CD4-positive, alpha-beta T cell treated with Interferon alpha-2 for 1 hour (primary cell): ENCODE measurements around the gene ALOX5AP.
A peak's percentile ranks its signal among the peaks of the same experiment; 100 is the strongest.

Experiments used
- DNase-seq, 2 donors: peaks; one replicate each; pipeline ENCODE4 v3.0.0-alpha.2; 2020 to 2022

The ALOX5AP gene

DNA sequence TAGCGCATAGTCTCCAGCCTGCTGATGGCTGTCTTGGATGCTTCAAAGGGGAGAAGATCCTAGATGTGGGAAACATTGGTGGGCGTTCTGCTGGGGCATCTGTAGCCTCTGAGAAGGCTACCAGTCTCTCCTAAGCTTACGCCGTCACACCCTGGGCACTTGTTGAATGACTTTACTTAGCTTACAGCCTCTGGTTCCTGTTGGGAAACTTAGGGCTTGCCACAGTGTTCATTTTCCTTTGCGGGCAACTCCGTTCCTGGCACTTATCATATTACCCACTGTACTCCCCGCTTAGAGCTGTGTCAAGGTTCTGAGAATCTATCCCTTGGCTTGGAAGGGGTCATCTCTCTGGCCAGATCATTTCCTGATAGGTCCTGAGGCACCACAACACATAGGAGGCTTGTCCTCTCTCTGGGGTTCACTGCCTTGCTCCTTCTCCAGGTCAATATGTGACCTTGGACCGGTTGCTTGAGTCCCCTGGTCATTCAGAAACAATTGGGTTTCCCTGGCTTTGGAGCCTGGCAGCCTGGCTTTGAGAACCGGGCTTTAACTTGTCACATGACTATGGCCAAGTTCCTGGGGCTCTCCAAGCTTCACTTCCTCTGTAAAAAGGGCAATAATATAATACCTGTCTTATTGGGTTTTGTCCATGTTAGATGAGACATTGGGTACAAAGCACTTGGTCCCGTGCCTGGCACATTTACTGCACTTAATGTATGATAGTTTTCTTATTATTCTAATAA lies 20.5 kb upstream of the ALOX5AP start:
- peak in 1 of 2 donors; percentile 57 for DNase-seq

DNA sequence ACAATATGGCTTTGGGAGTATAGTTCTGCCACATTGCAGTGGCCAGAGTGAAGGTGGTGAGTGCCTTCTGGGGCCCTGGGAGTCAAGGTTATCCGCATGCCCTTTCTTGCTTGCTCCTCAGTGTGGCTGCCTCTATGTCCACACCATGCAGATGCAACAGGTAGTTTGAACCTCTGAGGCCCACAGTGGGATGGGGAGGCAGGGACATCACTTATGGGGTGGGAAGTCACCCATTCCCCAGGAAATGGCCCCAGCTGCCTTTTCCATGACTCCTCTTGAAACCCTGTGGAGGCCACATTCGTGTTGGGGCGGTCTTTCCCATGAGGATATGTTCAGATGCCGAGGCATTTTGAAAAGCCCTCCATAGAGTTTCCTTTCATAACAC lies 20.0 kb upstream of the ALOX5AP start:
- no peak for DNase-seq

DNA sequence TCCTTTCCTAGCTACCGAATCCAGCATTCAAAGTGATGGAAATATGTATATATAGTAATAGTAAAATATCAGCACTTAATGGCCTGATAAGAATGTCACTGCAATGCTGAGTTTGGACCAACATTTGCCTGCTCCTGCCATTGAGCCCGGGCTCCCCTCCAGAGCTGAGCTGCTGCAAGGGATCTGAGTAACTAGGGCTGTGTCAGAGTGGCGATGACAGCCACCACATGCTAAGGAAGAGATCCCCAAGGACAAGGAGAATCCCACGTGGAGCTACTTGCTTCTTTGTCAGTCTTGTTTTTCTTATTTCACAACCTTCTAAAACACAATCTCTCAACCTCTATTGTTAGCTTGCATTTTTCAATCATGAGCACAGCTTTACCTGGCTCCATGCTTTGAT lies 19.5 kb upstream of the ALOX5AP start:
- DNase-seq, result no peak

DNA sequence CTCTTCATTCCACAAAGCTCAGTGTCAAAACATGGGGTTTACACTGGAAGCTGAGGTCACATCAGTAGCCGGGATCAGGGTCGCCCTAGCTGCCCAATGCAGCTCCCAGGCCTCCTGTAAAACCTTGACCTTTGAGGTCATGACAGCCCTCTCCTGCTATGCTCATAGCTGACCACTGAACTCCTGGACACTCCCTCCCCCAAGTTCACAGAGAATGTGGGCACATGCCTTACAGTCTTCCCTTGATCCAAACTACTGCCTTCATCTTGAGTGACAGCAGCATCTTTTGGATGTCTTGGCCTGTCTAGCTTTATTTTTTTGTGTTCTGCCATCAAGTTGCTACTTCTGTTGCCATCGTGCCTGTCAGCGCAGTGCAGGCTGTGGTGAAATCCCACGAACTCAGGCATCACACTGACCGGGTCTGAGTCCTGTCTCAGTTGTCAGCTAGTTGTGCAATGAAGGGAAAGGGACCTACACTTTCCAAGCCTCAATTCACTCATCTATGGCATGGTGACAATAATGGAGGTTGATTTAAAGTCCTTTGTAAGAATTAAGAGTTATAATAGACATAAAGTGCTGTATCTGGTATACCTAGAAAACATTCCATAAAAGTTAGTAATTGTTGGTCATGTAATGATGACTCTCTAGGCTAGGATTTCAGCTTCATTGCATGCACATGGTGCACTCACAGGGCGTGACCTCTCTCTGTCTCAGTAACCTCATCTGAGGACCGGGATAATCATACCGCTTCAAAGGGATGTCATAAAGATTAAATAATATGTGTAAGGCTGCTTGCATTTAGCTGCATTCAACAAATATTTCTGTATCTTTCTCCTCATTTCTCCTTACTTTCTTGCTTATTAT lies 16.4 kb upstream of the ALOX5AP start:
- peak in 1 of 2 donors; percentile 15 for DNase-seq

DNA sequence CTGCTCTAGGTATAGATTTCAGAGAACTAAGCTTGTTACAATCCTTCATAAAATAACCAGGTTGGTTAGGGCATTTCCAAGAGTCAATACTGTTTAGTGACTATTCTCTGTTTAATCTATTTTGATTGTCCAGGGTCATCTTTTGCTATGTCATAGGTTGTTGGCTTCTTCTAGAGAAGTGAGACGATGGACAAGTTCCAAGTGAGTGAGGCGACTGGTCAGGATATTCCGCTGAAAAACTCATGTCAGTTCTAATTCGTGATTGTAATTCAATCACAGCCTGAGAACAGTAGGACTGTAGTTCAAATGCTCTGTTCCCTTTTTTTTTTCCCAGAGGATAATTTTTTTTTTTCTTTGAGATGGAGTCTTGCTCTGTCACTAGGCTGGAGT lies 15.8 kb upstream of the ALOX5AP start:
- DNase-seq, result no peak

DNA sequence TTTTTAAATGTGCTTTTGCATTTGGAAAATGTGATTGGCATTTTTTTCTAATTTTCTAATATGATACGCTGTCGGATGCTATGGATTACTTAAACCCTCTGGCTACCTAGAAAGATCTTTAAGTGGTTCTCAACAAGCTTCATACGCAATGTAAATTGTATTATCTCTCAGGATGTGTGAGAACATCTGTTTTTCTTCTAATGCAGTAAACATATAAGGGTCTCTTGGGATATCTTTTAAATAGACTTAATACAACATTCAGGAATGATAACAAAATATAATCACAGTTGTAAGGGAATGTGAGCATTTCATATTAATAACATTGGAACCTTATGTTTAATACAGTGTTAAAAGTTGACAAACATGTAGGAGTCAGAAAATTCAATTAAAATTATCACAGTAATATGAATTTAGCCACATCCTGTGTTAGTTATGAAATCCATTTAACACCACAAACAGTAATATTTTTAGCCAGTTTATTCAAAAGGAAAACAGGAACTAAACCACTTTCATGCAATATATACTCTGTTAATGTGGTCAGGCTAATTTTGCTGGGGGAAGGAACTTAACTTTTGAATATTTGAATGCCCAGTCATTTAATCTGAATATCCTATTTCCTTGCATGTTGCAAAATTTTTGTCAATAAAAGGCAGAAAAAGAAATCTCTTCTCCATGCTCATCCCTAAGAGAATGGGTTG lies 15.0 kb upstream of the ALOX5AP start:
- DNase-seq, result no peak

- DNase-seq, result no peak
These were observed 13.4 kb upstream of the ALOX5AP start for GRCh38 chr13:30721936-30722335.

GRCh38 chr13:30722361-30722760 lies 13.0 kb upstream of the ALOX5AP start:
- DNase-seq, result no peak

GRCh38 chr13:30724778-30725177 lies 10.6 kb upstream of the ALOX5AP start:
- no peak for DNase-seq

DNA sequence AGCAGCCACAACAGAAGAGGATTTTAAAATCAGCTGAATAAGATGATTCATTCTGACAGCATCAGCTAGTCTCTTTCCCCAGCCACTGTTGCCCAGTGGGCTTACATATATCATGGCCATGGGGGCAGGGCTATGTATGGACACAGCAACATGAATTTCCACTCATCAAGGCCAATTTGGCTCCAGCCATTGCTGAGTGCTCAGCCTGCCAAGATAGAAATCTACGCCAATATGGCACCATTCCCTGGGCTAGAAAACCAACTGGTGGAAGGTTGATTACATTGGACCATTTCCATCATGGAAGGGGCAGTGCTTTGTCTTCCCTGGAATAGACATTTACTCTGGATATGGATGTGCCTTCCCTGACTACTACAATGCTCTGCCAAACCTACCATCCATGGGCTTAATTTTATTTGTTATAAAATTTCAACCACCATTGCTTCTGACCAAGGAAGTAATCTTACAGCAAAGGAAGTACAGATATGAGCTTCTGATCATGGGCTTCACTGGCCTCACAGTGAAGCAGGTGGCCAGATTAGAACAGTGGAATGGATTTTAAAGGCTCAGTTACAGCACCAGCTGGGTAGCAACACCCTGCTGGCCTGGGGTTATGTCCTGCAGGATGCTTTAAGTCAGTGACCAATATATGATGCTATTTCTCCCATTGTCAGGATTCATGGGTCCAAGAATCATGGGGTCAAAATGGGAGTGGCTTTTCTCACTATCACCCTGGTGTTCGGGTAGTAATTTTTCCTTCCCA lies 9.8 kb upstream of the ALOX5AP start:
- no peak for DNase-seq

GRCh38 chr13:30726192-30726591 lies 9.2 kb upstream of the ALOX5AP start:
- DNase-seq, result no peak

GRCh38 chr13:30727491-30728355 lies 7.6 kb upstream of the ALOX5AP start:
- no peak for DNase-seq

GRCh38 chr13:30729801-30730200 lies 5.5 kb upstream of the ALOX5AP start:
- DNase-seq, result no peak

DNA sequence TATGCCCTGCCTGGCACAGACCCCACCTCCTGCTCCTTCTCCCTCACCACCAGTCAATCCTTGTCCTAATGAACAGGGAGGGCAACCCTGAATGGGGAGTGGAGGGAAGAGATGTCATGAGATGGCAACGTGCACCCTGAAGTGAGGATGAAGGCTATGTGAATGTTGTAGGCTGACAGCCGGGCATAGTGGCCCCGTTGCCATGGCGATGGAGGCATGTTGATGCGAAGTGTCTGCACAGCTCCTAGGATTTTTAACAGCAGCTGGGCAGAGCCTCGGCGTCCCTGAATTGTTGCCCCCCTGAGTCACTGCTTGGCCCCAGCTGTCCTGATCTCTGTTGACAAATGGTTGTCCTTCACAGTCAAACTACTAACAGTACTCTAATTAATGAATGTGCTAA lies 4.8 kb upstream of the ALOX5AP start:
- DNase-seq, result no peak

DNA sequence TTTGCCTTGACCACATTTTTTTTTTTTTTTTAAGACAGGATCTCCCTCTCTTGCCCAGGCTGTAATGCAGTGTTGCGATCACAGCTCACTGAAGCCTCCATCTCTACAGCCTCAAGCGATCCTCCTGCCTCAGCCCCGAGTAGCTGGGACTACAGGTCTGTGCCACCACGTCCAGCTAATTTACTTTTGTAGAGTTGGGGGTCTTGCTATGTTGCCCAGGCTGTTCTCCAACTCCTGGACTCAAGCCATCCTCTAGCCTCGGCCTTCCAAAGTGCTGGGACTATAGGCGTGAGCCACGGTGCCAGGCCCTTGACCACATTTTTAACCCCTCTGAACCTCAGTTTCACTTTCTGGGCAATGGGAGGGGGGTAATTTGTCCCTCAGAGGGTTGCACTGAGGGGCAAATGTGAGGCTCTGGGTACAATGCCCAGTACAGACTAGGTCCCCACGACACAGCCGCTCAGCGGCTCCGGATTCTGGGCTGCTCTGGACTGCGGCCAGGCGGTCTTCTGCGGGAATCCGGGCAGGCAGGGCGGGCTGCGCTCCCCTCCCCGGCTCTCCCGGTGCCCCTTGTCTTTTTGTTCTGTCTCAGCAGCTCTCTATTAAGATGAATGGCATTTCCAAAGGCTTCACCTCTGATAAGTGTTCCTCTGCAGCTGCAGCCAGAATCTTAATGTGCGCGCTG lies 3.8 kb upstream of the ALOX5AP start:
- DNase-seq, result no peak

DNA sequence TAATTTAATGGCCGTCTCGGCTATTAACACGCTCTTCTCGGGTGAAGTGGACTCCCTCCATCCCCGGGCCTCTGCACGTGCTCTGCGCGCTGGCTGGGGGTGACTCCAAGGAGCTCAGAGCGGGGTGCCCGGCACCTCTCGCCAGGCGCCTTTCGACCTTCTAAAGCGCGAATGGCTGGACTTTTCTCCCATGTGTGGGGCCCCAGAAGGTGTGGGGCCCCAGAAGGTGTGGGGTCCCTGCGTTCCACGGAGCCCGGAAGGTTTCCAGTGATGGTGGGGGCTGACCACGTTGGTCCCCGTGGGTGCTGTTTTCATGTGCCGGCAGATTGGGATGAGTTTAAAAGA lies 3.3 kb upstream of the ALOX5AP start:
- no peak for DNase-seq

- DNase-seq, result no peak
These were observed 904 bp upstream of the ALOX5AP start for GRCh38 chr13:30734439-30734838.

DNA sequence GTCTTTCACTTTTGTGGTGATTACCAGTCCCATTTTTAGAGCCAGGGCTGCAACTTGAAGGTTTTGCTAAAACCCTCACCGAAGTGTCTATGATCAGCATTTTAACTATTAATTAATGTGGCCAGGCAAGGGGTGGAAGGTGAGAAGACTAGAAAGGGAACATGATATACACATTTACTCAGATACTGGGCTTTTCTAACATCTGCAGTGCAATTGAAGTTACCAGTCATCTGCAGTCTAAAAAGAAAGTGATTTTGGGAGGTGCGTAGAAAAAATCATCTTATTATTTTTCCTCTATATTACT lies 481 bp downstream of the ALOX5AP start:
- DNase-seq, result no peak

GRCh38 chr13:30736461-30737320 lies 1.3 kb downstream of the ALOX5AP start:
- no peak for DNase-seq

GRCh38 chr13:30737511-30738337 lies 2.4 kb downstream of the ALOX5AP start:
- DNase-seq, result peak; percentile 21 to 31
